ENCODE results near the gene H2BK1. TPM values are rescaled to one million over a fixed set of nuclear protein-coding genes. Genes with fewer than 3 reads are reported as not detected.

H2BK1 gene
- total and polyA plus RNA-seq, 2 of the 13 experiments (the other 11 are each of a cell fraction or from before 2014, with no cell fraction given), result not detected

DNA sequence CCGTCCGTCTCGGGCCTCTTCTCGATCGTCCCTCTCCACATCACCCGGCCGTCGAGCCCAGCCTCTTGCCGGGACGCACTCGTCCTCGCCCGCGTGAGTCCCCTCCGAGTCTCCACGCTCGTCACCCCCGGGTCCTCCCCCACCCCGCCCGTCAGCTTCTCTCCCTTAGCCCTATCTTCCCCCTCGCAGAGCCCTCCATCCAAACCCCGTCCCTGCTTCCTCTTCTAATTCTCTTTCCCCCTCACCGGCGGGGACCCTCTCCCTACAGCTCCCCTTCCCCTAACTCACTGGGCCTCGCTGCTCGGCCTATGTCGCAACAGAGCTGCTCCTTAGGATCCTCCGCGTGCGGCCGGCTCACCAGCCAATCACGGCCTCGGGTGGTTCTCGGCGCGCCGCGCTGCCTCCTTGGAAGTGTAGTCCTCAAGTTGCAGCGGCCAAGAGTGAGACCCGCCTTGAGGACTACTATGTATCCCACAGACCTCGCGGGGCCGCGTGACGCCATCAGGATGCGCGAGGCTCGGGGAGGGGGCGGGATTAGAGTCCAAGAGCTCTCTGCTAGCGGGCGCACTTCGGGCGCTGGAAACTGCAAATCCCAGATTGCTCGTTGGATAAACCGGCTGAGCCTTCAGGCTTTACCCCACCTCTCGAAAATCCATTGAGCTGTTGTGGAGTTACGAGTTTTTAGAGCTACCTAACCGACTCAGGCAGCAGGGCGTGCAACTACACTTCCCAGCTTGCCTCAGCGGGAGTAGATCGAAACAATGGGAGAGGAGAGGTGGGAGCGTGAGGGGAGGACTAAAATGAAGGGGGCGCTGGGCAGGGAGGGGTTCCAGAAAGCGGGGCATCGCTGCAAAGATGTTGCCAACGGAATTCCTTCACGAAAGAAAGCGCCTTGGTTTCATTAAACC, 16.8 kb upstream of the H2BK1 start, which contains the start of gene ABCF2 (continued):
- TF ChIP-seq ZEB1 (IDR thresholded peaks at IDR 0.05; ENCODE audit: insufficient replicate concordance, low read depth), result no peak
- TF ChIP-seq ZNF530 (CRISPR knock-in tag; IDR thresholded peaks at IDR 0.05; ENCODE audit: low read depth), result no peak
- peak; percentile 95 for TF ChIP-seq HDAC1 (CRISPR knock-in tag; IDR thresholded peaks at IDR 0.05)
- TF ChIP-seq, protein P1, sequence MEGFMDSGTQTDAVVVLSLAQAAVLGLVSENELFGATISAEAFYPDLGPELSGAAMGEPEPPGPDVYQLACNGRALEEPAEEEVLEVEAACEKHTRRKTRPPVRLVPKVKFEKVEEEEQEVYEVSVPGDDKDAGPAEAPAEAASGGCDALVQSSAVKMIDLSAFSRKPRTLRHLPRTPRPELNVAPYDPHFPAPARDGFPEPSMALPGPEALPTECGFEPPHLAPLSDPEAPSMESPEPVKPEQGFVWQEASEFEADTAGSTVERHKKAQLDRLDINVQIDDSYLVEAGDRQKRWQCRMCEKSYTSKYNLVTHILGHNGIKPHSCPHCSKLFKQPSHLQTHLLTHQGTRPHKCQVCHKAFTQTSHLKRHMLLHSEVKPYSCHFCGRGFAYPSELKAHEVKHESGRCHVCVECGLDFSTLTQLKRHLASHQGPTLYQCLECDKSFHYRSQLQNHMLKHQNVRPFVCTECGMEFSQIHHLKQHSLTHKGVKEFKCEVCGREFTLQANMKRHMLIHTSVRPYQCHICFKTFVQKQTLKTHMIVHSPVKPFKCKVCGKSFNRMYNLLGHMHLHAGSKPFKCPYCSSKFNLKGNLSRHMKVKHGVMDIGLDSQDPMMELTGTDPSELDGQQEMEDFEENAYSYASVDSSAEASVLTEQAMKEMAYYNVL (CRISPR knock-in tag; IDR thresholded peaks at IDR 0.05; ENCODE audit: borderline replicate concordance), result peak; percentile 70; the same call in 1 of the 2 replicates
- TF ChIP-seq IKZF4 (CRISPR knock-in tag; IDR thresholded peaks at IDR 0.05; ENCODE audit: borderline replicate concordance, low read depth, not compliant biosample characterization), result peak; percentile 45
- TF ChIP-seq, protein P2, sequence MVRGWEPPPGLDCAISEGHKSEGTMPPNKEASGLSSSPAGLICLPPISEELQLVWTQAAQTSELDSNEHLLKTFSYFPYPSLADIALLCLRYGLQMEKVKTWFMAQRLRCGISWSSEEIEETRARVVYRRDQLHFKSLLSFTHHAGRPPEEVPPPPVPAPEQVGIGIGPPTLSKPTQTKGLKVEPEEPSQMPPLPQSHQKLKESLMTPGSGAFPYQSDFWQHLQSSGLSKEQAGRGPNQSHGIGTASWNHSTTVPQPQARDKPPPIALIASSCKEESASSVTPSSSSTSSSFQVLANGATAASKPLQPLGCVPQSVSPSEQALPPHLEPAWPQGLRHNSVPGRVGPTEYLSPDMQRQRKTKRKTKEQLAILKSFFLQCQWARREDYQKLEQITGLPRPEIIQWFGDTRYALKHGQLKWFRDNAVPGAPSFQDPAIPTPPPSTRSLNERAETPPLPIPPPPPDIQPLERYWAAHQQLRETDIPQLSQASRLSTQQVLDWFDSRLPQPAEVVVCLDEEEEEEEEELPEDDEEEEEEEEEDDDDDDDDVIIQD (CRISPR knock-in tag; IDR thresholded peaks at IDR 0.05; ENCODE audit: low read depth), result no peak
- no peak for TF ChIP-seq RCOR2 (CRISPR knock-in tag; IDR thresholded peaks at IDR 0.05)
- TF ChIP-seq ZNF510 (CRISPR knock-in tag; IDR thresholded peaks at IDR 0.05; ENCODE audit: low read depth), result no peak
- TF ChIP-seq, protein P3, sequence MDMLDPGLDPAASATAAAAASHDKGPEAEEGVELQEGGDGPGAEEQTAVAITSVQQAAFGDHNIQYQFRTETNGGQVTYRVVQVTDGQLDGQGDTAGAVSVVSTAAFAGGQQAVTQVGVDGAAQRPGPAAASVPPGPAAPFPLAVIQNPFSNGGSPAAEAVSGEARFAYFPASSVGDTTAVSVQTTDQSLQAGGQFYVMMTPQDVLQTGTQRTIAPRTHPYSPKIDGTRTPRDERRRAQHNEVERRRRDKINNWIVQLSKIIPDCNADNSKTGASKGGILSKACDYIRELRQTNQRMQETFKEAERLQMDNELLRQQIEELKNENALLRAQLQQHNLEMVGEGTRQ (IDR thresholded peaks at IDR 0.05; ENCODE audit: low read depth, low read length), result no peak
- TF ChIP-seq, protein P3 (CRISPR knock-in tag; IDR thresholded peaks at IDR 0.05; ENCODE audit: borderline replicate concordance), result no peak
- no peak for TF ChIP-seq BCL6 (CRISPR knock-in tag; IDR thresholded peaks at IDR 0.05)
- TF ChIP-seq NAIF1 (CRISPR knock-in tag; IDR thresholded peaks at IDR 0.05; ENCODE audit: borderline replicate concordance), result peak; percentile 52; the same call in 1 of the 2 replicates
- no peak; the same call in 1 of the 2 replicates for TF ChIP-seq ZBTB20 (CRISPR knock-in tag; IDR thresholded peaks at IDR 0.05; ENCODE audit: borderline replicate concordance, low read depth)
- TF ChIP-seq, protein P4, sequence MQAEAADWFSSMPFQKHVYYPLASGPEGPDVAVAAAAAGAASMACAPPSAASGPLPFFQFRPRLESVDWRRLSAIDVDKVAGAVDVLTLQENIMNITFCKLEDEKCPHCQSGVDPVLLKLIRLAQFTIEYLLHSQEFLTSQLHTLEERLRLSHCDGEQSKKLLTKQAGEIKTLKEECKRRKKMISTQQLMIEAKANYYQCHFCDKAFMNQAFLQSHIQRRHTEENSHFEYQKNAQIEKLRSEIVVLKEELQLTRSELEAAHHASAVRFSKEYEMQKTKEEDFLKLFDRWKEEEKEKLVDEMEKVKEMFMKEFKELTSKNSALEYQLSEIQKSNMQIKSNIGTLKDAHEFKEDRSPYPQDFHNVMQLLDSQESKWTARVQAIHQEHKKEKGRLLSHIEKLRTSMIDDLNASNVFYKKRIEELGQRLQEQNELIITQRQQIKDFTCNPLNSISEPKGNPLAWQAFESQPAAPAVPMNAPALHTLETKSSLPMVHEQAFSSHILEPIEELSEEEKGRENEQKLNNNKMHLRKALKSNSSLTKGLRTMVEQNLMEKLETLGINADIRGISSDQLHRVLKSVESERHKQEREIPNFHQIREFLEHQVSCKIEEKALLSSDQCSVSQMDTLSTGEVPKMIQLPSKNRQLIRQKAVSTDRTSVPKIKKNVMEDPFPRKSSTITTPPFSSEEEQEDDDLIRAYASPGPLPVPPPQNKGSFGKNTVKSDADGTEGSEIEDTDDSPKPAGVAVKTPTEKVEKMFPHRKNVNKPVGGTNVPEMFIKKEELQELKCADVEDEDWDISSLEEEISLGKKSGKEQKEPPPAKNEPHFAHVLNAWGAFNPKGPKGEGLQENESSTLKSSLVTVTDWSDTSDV (CRISPR knock-in tag; IDR thresholded peaks at IDR 0.05), result no peak
